HG03196 (cell line): ENCODE measurements around the gene KLF4.

Experiments used
- ATAC-seq: cut with Tn5 transposase; IDR thresholded peaks from one replicate; pipeline ENCODE4 v1.9.1; 2021; ENCODE audit not compliant: unreplicated experiment

The KLF4 gene

GRCh38 chr9:107488375-107489143 lies 1.0 kb downstream of the KLF4 start:
- ATAC-seq, result no peak

GRCh38 chr9:107487521-107488374 lies 1.8 kb downstream of the KLF4 start:
- no peak for ATAC-seq

GRCh38 chr9:107486674-107487520 lies 2.7 kb downstream of the KLF4 start:
- ATAC-seq, result no peak

GRCh38 chr9:107485458-107486043 lies 4.0 kb downstream of the KLF4 start:
- no peak for ATAC-seq

- ATAC-seq, result no peak
These were observed 5.3 kb downstream of the KLF4 start for GRCh38 chr9:107484117-107484723.

- ATAC-seq, result no peak
These were observed 5.9 kb downstream of the KLF4 start for GRCh38 chr9:107483666-107484065.

GRCh38 chr9:107481035-107481434 lies 8.5 kb downstream of the KLF4 start:
- ATAC-seq, result no peak

GRCh38 chr9:107480386-107480789 lies 9.2 kb downstream of the KLF4 start:
- ATAC-seq, result no peak

- no peak for ATAC-seq
These were observed 10.8 kb downstream of the KLF4 start for GRCh38 chr9:107478805-107479204.

GRCh38 chr9:107474124-107474523 lies 15.4 kb downstream of the KLF4 start:
- ATAC-seq, result no peak

- no peak for ATAC-seq
These were observed 16.8 kb downstream of the KLF4 start for GRCh38 chr9:107472581-107473340.

GRCh38 chr9:107471552-107471951 lies 18.0 kb downstream of the KLF4 start:
- ATAC-seq, result no peak

GRCh38 chr9:107467416-107467815 lies 22.2 kb downstream of the KLF4 start:
- no peak for ATAC-seq

- no peak for ATAC-seq
These were observed 22.7 kb downstream of the KLF4 start for GRCh38 chr9:107466826-107467225.

- peak; percentile 80 for ATAC-seq
These were observed 23.8 kb downstream of the KLF4 start for GRCh38 chr9:107465467-107466451.

GRCh38 chr9:107464516-107464915 lies 25.1 kb downstream of the KLF4 start:
- no peak for ATAC-seq

GRCh38 chr9:107462691-107463090 lies 26.9 kb downstream of the KLF4 start:
- ATAC-seq, result no peak

- no peak for ATAC-seq
These were observed 29.2 kb downstream of the KLF4 start for GRCh38 chr9:107460153-107461023.
